K562 (cell line): ENCODE measurements around the gene LIFR. TPM values are rescaled to one million over a fixed set of nuclear protein-coding genes. Genes with fewer than 3 reads are reported as not detected.

Experiments used
- ATAC-seq: fragments of 200-7000 bp; cut with Tn5 transposase; 3 replicates; pipeline ENCODE4 v1.9.1; 2020; ENCODE audit warnings: moderate library complexity
- BruUV-seq: library from RNA; stranded (reverse); fragments of 400-500 nt; replicated peaks from 2 replicates; lab custom pipeline; 2021; lab: Mats Ljungman, UMichigan
- CTCF ChIA-PET: fragments of 300-600 bp; formaldehyde crosslinking; extraction: SDS; loops from one replicate; lab custom pipeline; 2021; ENCODE audit warnings: low intra/inter-chr PET ratio; lab: Yijun Ruan, JAX
- POLR2A ChIA-PET: fragments of 300-600, 350-650 bp; sonication (Branson Sonifier 250); formaldehyde crosslinking; extraction: SDS; loops from one replicate; lab custom pipeline; 2021; ENCODE audit warnings: antibody characterized with exemption, inconsistent platforms; lab: Yijun Ruan, JAX
- DNase-seq, 4 experiments: peaks; one replicate each; pipeline versions ENCODE4 v3.0.0 to v3.0.0-alpha.2; 2011 to 2018; ENCODE audit warnings: low spot score in 3 of 4, mixed read lengths in 3 of 4; ENCODE audit errors: extremely low read depth in 1 of 4
- FAIRE-seq: peaks from 2 replicates; lab custom pipeline; 2011; peaks lifted over from hg19 to GRCh38; lab: Jason Lieb, UNC
- H2AFZ ChIP-seq: 2 replicates; pipeline ENCODE4 v1.6.0; 2011; ENCODE audit warnings: low read depth, low read length, control low read depth, inconsistent platforms
- H3K27ac ChIP-seq: fragments of 200-600 bp; 3 replicates; pipeline ENCODE4 v1.8.0; 2011; ENCODE audit warnings: low read depth, mild to moderate bottlenecking, control low read depth, inconsistent platforms, low read length, moderate library complexity, mixed read lengths; ENCODE audit errors: extremely low read depth
- H3K27me3 ChIP-seq, 2 experiments: fragments of 300-600 bp in 1 of 2; 2 replicates in 1 of 2; 3 replicates in 1 of 2; pipeline versions ENCODE4 v1.6.0 to v1.8.0; 2011; ENCODE audit warnings: inconsistent platforms in 2 of 2, low read length in 2 of 2, mild to moderate bottlenecking in 1 of 2, mixed read lengths in 1 of 2, moderate library complexity in 1 of 2; ENCODE audit not compliant: control insufficient read depth in 2 of 2, insufficient read depth in 2 of 2
- H3K36me3 ChIP-seq: fragments of 300-600 bp; 3 replicates; pipeline ENCODE4 v1.8.0; 2011; ENCODE audit warnings: mild to moderate bottlenecking, low read length, inconsistent platforms; ENCODE audit not compliant: control insufficient read depth, insufficient read depth
- H3K4me1 ChIP-seq, 2 experiments: fragments of 200-600 bp in 1 of 2; replicated peaks in 1 of 2; 2 replicates in 1 of 2; 3 replicates in 1 of 2; pipeline versions ENCODE4 v1.5.1 to v1.8.0; 2011; ENCODE audit warnings: inconsistent platforms in 2 of 2, low read length in 2 of 2, mild to moderate bottlenecking in 1 of 2, mixed read lengths in 1 of 2, moderate library complexity in 1 of 2; ENCODE audit not compliant: control insufficient read depth in 2 of 2, insufficient read depth in 2 of 2
- H3K4me2 ChIP-seq: 2 replicates; pipeline ENCODE4 v1.6.1; 2011; ENCODE audit warnings: low read length, control low read depth, inconsistent platforms, mixed read lengths; ENCODE audit not compliant: insufficient read depth
- H3K4me3 ChIP-seq: fragments of 200-600 bp; sonication (generic), shearing (Covaris generic); 2 replicates; pipeline ENCODE4 v1.5.1; 2016; ENCODE audit warnings: control low read depth, inconsistent platforms
- H3K79me2 ChIP-seq: fragments of 200-600 bp; 3 replicates; pipeline ENCODE4 v1.8.0; 2011; ENCODE audit warnings: low read length, inconsistent platforms; ENCODE audit not compliant: control insufficient read depth, insufficient read depth
- H3K9ac ChIP-seq, 2 experiments: 2 replicates each; pipeline versions ENCODE4 v1.6.0 to v1.6.1; 2011; ENCODE audit warnings: low read depth in 2 of 2, low read length in 2 of 2, control low read depth in 1 of 2, inconsistent platforms in 1 of 2, mild to moderate bottlenecking in 1 of 2, mixed read lengths in 1 of 2; ENCODE audit not compliant: insufficient read depth in 1 of 2
- H3K9me1 ChIP-seq: one replicate; pipeline ENCODE4 v1.6.0; 2011; ENCODE audit warnings: inconsistent platforms, mild to moderate bottlenecking, low read length, moderate library complexity; ENCODE audit not compliant: control insufficient read depth, insufficient read depth
- H3K9me3 ChIP-seq: replicated peaks from 2 replicates; pipeline ENCODE4 v1.5.1; 2011; ENCODE audit warnings: low read depth, low read length, inconsistent platforms; ENCODE audit not compliant: control insufficient read depth, insufficient read depth
- H4K20me1 ChIP-seq: replicated peaks from 2 replicates; pipeline ENCODE4 v1.6.1; 2011; ENCODE audit warnings: low read length, inconsistent platforms, mixed read lengths; ENCODE audit not compliant: control insufficient read depth, insufficient read depth
- ETV5 ChIP-seq: sonication (generic); formaldehyde crosslinking; IDR thresholded peaks from 2 replicates; pipeline ENCODE4 v1.4.0; 2020; ENCODE audit warnings: low read depth, mild to moderate bottlenecking, missing genetic modification reagents
- HMGXB4 ChIP-seq: sonication (generic); formaldehyde crosslinking; IDR thresholded peaks from 2 replicates; pipeline ENCODE4 v1.8.1; 2023; ENCODE audit warnings: mild to moderate bottlenecking, missing genetic modification reagents
- MAFK ChIP-seq: IDR thresholded peaks from 2 replicates; pipeline ENCODE4 v1.6.1; 2011; ENCODE audit warnings: low read length, improper control_type of control experiment
- NFXL1 ChIP-seq: fragments of 450-650 bp; formaldehyde crosslinking; IDR thresholded peaks from 2 replicates; pipeline ENCODE4 v1.4.0; 2021; ENCODE audit warnings: mild to moderate bottlenecking
- NR4A1 ChIP-seq, 2 experiments: fragments of 250-450 bp in 1 of 2; fragments of 450-650 bp in 1 of 2; sonication (Bioruptor Pico) in 1 of 2; IDR thresholded peaks; 2 replicates each; pipeline versions ENCODE4 v1.4.0 to v1.6.1; 2016 to 2020; ENCODE audit warnings: mild to moderate bottlenecking in 2 of 2, missing compliant biosample characterization in 1 of 2, missing genetic modification characterization in 1 of 2, moderate library complexity in 1 of 2
- NRF1 ChIP-seq, 2 experiments: fragments of 450-650 bp; IDR thresholded peaks in 1 of 2; conservative IDR thresholded peaks in 1 of 2; 2 replicates each; pipeline ENCODE4 v1.6.1; 2014; ENCODE audit warnings: mild to moderate bottlenecking in 2 of 2
- TCF7 ChIP-seq: sonication (generic); IDR thresholded peaks from 2 replicates; pipeline ENCODE4 v1.6.1; 2016; ENCODE audit warnings: antibody characterized with exemption, borderline replicate concordance
- ZBTB2 ChIP-seq: fragments of 450-650 bp; IDR thresholded peaks from 2 replicates; pipeline ENCODE4 v1.6.1; 2016; ENCODE audit warnings: antibody characterized with exemption
- ZNF3 ChIP-seq: fragments of 250-450 bp; sonication (Bioruptor Pico); IDR thresholded peaks from 2 replicates; pipeline ENCODE4 v1.5.0; 2021; ENCODE audit warnings: mild to moderate bottlenecking, moderate library complexity
- ZNF512 ChIP-seq: IDR thresholded peaks from 2 replicates; pipeline ENCODE4 v1.6.1; 2016; ENCODE audit warnings: missing genetic modification characterization, missing compliant biosample characterization
- ZNF695 ChIP-seq: fragments of 450-650 bp; formaldehyde crosslinking; IDR thresholded peaks from 2 replicates; pipeline ENCODE4 v1.4.0; 2020; ENCODE audit warnings: mild to moderate bottlenecking, moderate library complexity
- WGBS: fragments of 100-300 bp; shearing (Covaris generic); methylation state at CpG from one replicate; pipeline ENCODE4 v1.1.6; 2016; ENCODE audit warnings: low coverage, mixed read lengths; ENCODE audit not compliant: insufficient coverage; ENCODE audit errors: missing lambda C conversion rate; 5-methylcytosine and 5-hydroxymethylcytosine counted together
- in situ Hi-C: fragments of 300-500 bp; cut with MboI; formaldehyde crosslinking; loops from 4 replicates; pipeline ENCODE4 v1.15.0; 2018; ENCODE audit warnings: inconsistent platforms, mixed read lengths
- intact Hi-C: fragments of 100-400 bp; cut with micrococcal nuclease; formaldehyde crosslinking; loops from 2 replicates; pipeline ENCODE4 v1.14.2; 2022
- polyA plus RNA-seq, 8 experiments: library from polyadenylated mRNA; depleted of rRNA in 4 of 8; stranded (reverse) in 5 of 8; unstranded in 3 of 8; fragments of >200 nt; fragmentation: Nextera tagmentation in 2 of 8; fragmentation: Illumina TruSeq in 1 of 8; extraction: Ambion mirVana in 2 of 8; extraction: Trizol in 1 of 8; gene quantifications; 2 replicates each; pipeline versions ENCODE4 v1.2.1 to v1.2.3, GENCODE V29; 2011 to 2014; ENCODE audit warnings: inconsistent platforms in 1 of 8, missing spikeins in 1 of 8
- total RNA-seq, 7 experiments: library from RNA; depleted of rRNA in 6 of 7; stranded (reverse); fragments of >200 nt in 6 of 7; fragmentation: Illumina TruSeq in 2 of 7; extraction: Trizol in 2 of 7; gene quantifications; 2 replicates each; pipeline versions ENCODE4 v1.2.1 to v1.2.3, GENCODE V29; 2011 to 2021; ENCODE audit warnings: low replicate concordance in 1 of 7

Gene LIFR
- total and polyA plus RNA-seq, 9 of the 15 experiments (the other 6 are each of a cell fraction or from before 2014, with no cell fraction given) = 0.43 to 5.7 (median 3.3) TPM

GRCh38 chr5:38524022-38524421, 32.4 kb downstream of the LIFR start:
- Histone ChIP-seq H3K9me3 (no peaks in the 10 kb centered on the region), H3K4me2 (no peak overlapping the region), H3K36me3 (no peaks in the 10 kb centered on the region), H2AFZ (no peak overlapping the region), H3K4me1 (no peaks in the 10 kb centered on the region), H3K9me1 (no peaks in the 10 kb centered on the region), H3K79me2 (no peaks in the 10 kb centered on the region), H3K9ac (no peak overlapping the region), H4K20me1 (no peaks in the 10 kb centered on the region), H3K27me3 (peaks cover 0 to 9% of the 10 kb centered on the region in 2 experiments; a peak in 3 of 5 replicates), H3K4me3 (no peak overlapping the region), H3K27ac (no peak overlapping the region)
- ChIA-PET POLR2A (interaction anchor here (2.0 kb wide), 1 partner anchor 8 kb away, joined by 6 read pairs; no protein-coding TSS in a partner anchor), CTCF (no interaction called here)
- FAIRE-seq (no peak), DNase-seq (no peak), ATAC-seq (no peak)
- in situ Hi-C loops = no loop called here
- TF ChIP-seq ZNF512 (tag) = no peak
- TF ChIP-seq ZNF695 = no peak
- TF ChIP-seq NFXL1 (CRISPR knock-in tag) = no peak
- no peak for TF ChIP-seq MAFK
- no peak for TF ChIP-seq NR4A1 (CRISPR knock-in tag; IDR thresholded peaks at IDR 0.05)
- no peak for TF ChIP-seq NR4A1 (tag; IDR thresholded peaks at IDR 0.05)
- TF ChIP-seq TCF7 = no peak
- no peak for TF ChIP-seq ETV5 (CRISPR knock-in tag)
- no peak for TF ChIP-seq HMGXB4 (CRISPR knock-in tag)
- no peak for TF ChIP-seq NRF1 (conservative IDR thresholded peaks at IDR 0.05 in 1 of 2, IDR thresholded peaks at IDR 0.05 in 1 of 2)
- no peak for TF ChIP-seq ZBTB2
- TF ChIP-seq ZNF3 (CRISPR knock-in tag) = no peak
- BruUV-seq = no TSS peak
- 5% methylated on average over 3 of the region's 3 CpGs for WGBS
- intact Hi-C loops = no loop called here
